Measurements from ENCODE around the gene CFAP77.

The CFAP77 gene

DNA sequence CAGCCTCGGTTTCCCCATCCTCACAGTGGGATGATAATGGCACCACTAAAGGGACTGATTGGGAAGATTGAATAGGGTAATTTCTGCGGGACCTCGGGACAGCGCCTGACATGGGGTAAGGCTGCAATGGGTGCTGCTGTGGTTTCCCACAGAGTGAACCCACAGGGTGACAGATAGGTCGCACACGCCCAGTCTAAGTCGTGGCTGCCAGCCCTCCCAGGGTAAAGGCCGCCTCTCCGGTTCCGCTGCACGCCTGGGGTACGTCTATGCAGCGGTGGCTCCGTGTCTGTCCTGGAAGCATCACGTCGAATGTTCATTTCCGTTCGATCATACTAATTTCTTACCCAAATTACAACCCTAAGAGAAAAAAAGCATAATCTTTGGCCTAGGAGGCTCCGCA is 631 bp downstream of the CFAP77 start:
- no peak for DNase-seq

GRCh38 chr9:132411091-132411508 is 1.1 kb downstream of the CFAP77 start:
- peak; percentile 67 for DNase-seq

- no peak for DNase-seq
Observed at GRCh38 chr9:132412089-132412488, 2.1 kb downstream of the CFAP77 start.

DNA sequence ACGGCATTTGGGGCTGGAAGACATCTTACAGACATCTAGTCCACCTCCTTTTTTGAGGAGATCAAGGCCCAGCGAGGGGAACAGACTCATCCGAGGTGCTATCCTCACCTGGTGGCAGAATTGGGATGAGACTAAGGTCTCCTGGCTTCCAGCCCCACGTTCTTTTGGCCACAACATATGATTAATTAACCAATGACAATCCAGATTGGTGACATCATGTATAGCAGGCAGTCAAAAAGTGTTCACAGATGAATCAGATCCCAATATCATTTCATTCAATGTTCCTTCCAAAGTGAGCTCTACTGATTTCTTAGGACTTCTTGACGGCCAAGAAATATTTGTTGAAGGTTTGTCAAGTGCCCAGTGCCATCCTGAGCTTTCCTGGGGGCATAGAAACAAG is 3.9 kb downstream of the CFAP77 start:
- DNase-seq, result no peak

DNA sequence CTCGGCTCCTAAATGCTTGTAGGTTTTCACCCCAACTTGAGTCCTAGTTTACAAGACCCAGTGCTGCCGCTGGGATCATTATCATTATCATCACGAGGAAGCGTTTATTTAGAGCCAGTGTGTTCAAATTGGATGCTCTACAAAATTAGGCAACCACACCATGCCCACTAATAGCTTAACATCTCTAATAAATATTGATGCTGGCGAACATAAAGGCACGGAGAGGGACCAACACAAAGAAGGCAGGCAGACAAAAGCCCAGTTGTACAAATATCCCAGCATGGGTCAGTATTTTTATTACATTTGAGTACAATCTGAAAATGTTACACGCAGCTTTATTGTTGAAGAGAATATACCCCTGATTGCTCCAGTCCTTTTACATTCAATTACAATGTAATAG is 4.7 kb downstream of the CFAP77 start:
- no peak for DNase-seq

- DNase-seq, result no peak
Observed at GRCh38 chr9:132415181-132415580, 5.2 kb downstream of the CFAP77 start.

GRCh38 chr9:132418726-132419363 is 8.8 kb downstream of the CFAP77 start:
- no peak for DNase-seq

DNA sequence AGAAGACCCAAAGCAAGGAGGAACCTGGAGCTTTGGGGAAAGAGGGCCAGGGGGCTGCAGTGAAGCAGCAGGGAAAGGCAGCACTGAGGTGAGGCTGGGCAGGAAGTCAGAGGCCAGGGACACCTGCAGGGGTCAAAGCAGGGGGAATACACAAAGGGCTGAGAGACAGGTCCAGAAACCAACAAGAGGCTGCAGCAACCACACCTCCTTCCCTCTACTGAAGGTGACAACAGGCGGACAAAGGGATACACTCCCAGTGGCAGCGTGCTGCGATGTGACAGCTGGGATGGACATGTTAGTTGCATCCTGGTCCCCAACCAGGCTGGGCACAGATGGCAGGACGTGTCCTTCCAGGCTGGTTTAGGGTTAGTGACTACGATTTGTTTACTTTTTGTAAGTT is 12.6 kb downstream of the CFAP77 start:
- no peak for DNase-seq

- DNase-seq, result no peak
Observed at GRCh38 chr9:132423503-132423902, 13.5 kb downstream of the CFAP77 start.

DNA sequence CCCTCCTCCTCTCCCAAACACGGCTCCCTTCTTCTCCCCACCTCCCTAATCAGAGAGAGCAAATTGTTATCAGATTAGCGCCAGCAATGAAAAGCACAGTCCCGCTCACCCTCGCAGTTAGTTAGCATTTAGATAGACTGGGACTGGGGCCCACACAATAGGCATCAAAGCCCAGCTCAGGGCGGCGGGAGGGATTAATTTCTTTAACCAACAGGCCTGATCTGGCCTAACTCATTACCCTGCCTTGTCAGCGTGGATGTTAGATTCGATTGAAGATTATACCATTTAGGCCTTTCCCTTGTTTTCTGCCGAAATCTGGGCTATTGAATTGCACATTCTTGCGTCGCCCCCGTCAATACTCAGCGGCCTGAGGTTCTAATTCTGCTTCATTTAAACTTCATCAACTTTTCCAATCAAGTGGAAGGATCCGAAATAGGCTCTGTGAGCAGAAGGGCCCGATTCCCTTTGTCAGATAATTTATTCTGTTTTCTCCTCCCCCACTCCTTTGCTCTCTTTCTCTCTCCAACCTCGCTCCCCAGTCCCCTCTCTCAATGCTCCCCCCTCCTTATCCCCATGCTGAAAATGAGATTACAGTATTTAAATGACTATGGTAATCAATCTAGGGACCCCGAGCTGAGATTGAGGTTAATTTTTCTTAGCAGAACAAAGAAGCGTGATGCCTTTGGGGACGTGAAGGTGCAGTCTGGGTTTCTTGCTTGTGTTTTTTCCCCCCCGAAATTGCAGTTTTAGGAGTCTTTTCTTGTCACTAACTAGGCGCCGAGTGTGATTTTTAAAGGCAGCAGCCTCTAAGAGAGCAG is 15.1 kb downstream of the CFAP77 start:
- no peak for DNase-seq

- DNase-seq, result no peak
Observed at GRCh38 chr9:132425675-132426062, 15.7 kb downstream of the CFAP77 start.

DNA sequence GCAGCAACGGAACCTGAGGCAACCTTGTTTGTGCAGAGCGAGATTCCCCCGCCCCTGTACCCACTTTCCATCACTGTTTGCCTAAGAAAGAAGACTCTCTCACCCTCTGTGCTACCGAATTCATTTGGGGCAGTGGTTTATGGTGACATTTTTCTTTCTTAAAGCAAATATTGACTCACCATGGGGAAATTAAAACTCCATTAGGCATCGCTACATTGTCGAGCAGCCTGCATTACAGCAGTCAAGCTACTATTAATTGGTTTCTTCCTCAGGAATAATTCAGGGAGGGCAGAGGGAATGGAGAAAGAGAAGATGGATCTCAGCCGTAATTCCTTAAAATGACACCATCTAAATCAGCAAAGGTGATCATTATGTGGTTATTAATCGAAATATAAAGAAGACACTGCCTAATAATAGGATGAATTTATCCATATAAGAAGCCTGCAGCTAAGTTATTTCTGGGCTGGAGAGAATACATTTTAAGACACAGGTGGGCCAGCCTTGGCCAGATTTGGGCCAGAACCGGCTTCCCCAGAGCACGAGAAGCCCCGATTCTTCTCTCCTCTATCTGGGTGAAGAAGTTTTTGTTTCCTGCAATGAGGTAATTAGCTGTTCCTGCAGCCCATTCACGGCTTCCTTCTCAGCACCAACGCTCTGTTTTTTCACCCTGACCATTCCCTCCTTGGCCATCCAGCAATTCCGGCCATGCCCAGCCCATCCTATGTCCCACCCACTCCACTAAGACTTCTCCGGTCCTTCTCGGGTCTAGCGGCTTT is 16.8 kb downstream of the CFAP77 start:
- no peak for DNase-seq

DNA sequence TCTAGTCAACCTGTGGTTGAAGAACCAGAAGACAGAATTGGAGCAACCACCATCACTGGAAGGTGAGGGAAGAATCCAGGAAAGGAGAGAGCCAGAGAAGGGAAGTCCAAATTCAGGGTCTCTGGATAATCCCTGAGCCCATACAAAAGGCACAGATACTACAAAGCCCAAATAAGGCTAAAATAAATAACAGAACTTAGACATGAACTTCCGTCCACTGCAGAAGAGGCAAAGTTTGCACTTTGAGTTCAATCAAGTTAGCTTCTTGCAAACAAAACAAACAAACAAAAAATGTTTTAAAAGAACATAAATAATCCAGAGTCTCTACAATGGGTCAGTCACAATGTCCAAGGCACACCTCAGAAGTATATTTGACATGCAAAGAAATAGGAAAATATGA is 21.0 kb downstream of the CFAP77 start:
- DNase-seq, result no peak

DNA sequence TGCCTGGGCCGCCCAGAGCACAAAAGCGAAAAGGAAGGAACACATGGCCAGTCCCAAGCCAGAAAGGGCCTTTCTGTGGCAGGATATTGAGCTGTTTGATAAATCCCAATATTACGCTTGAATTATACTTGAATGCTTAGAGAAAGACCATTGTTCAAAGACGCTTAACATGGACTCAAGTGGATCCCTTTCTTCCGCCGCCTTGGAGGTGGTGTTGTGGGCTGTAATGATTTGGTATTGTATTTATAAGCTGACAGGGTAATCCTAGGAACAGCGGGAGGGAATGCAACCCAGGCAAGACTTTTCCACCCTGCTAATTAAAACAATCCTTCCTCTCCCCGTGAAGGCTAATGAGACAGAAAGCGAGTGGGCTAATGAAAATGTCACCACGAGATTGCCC is 24.9 kb downstream of the CFAP77 start:
- no peak for DNase-seq

DNA sequence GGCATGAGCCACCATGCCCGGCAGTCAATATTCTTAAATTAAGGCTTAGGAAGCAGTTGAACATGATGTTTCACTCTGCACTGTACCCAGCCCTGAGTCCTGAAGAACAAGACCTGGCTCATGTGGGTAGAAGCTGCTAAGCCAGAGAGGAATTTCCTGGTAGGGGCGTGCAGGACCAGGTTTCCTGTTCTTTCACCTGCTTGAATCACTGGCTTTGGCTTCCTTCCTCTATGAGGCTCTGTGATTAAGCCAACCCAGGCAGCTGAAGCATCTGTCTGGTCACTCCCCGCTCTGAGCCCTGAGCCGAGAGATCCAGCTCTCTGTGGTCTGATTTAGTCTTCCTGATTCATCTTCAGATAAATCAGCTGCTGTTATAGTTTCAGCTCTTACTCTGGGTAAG is 29.1 kb downstream of the CFAP77 start:
- DNase-seq, result no peak

GRCh38 chr9:132440735-132441134 is 30.7 kb downstream of the CFAP77 start:
- no peak for DNase-seq

DNA sequence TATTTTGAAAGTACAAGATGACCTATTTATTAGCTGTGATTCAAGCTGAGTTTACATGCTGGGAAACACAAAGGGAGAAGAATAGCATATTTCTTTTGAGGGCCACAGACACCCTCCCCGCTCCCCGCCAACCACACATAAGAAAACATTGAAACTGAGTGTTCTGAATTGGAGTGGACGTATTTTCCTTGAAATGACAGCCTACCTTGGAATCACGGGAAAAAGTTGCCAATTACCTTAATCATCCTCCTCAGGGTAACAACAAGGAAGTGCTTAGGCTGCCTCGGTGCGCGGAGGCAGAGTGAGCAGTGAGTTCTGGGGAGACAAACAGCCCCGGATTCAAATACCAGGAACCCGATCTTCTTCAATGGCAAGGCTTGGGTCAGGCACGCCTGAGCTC is 31.4 kb downstream of the CFAP77 start:
- no peak for DNase-seq

DNA sequence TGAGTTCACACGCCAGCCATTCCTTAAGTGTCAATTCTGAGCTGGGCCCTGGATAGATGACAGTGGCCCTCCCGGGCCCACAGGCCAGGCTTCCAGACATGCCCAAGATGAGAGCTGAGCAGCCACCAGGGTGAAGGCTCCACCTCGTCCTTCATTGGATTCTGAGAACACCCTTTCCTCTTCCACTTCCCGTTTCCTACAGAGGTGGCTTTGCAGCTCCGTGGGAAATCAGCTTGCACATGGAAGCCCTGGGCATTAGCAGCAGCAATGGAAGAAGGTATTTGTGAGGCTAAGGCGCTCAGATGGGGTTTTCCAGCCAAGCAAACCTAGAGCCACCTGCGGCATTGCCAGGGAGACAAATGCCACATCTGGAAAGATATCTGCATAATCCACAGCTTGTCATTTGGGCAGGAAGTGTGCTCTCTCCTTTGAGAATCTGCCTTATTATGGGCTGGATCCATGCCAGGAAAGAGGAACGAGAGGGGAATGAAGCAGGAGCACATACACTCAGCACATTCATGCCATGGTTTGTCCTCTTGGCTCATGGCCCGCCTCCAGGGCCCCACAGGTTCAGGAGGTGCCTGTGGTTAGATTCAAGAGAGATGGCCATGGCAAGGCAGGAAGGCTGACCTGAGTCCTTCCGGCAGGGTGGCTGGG is 34.1 kb downstream of the CFAP77 start:
- no peak for DNase-seq

DNA sequence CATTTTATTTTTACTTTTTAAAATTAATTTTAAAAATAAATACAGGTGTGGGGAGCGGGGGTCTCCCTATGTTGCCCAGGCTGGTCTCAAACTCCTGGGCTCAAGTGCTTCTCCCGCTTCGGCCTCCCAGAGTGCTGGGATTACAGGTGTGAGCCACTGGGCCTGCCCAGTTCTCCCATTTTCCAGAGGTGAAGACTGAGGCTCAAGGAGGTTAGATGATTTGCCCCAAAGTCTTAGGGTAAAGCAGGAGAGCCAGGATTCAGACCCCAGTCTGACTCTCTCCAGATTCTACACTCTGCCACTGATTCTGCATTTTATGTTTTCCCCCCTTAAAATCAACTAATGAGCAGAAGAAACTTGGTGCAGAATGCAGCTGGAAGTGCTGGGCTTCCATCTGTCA is 36.9 kb downstream of the CFAP77 start:
- no peak for DNase-seq

DNA sequence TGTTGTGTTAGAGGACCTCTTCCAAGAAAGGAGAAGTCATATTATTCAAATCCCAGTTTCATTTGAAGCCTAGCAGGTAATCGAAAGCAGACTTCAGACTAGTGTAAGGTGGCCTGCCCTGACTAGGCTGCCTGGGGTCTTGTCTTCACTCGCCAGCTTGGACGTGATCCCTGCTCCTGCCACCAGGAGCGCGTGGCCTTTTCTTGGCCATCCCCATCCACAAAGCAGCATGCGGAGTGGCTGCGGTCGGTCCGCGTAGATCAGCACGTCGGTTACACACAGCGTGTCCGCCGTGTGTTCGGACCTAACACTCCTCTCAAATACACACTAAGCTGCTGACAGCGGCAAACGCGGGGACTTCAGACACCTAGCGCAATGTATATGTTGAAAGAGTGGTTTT is 37.3 kb downstream of the CFAP77 start:
- no peak for DNase-seq

GRCh38 chr9:132447902-132448301 is 37.9 kb downstream of the CFAP77 start:
- DNase-seq, result no peak

GRCh38 chr9:132451276-132451675 is 41.3 kb downstream of the CFAP77 start:
- DNase-seq, result no peak

DNA sequence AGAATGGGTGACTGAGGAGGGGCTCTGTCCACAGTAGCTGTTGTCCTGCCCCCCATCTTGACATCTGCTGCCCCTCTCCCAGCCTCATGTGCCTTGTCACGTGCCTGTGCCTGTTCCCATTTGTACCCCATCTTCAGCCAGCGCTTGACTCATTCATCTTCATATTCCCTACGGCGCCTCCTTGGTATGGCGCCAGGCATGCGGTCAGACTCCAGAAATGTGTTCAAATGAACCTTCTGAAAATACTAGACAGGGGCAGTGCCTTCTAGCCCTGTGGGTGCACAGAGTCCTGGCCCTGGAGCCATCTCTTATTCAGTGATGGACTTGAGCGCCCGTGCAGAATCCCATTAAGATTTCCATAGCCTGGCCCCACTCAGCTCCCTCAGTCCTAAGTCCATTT is 46.2 kb downstream of the CFAP77 start:
- no peak for DNase-seq

Measured in activated CD4-positive, CD25-positive, alpha-beta regulatory T cell treated with anti-CD3 and anti-CD28 coated beads, Interleukin-2, amount 50 U/mL, for 72 hours (primary cell).